H9 (cell line): Measurements from ENCODE around the gene HTRA1. TPM values are rescaled to one million over a fixed set of nuclear protein-coding genes. Genes with fewer than 3 reads are reported as not detected.

ENCODE experiments used
- DNase-seq: peaks from one replicate; pipeline ENCODE4 v3.0.0-alpha.2; 2017
- H2AFZ ChIP-seq: one replicate; pipeline ENCODE4 v1.6.1; 2013; ENCODE audit warnings: mild to moderate bottlenecking, low read length, control low read depth, moderate library complexity
- H2AK5ac ChIP-seq: 2 replicates; pipeline ENCODE4 v1.6.1; 2013; ENCODE audit warnings: low read length, control low read depth, mixed read lengths; ENCODE audit not compliant: insufficient read length
- H2BK120ac ChIP-seq: one replicate; pipeline ENCODE4 v1.6.1; 2013; ENCODE audit warnings: low read depth, mild to moderate bottlenecking, low read length, control low read depth, inconsistent platforms; ENCODE audit not compliant: poor library complexity, severe bottlenecking
- H2BK12ac ChIP-seq: 2 replicates; pipeline ENCODE4 v1.6.1; 2013; ENCODE audit warnings: low read length, control low read depth, mixed read lengths, low read depth; ENCODE audit not compliant: insufficient read length
- H2BK15ac ChIP-seq: 2 replicates; pipeline ENCODE4 v1.6.1; 2013; ENCODE audit warnings: low read depth, low read length, control low read depth
- H2BK20ac ChIP-seq: one replicate; pipeline ENCODE4 v1.6.1; 2013; ENCODE audit warnings: low read depth, mild to moderate bottlenecking, low read length, control low read depth, inconsistent platforms; ENCODE audit not compliant: poor library complexity, severe bottlenecking
- H2BK5ac ChIP-seq: 2 replicates; pipeline ENCODE4 v1.6.1; 2013; ENCODE audit warnings: low read length, control low read depth, mixed read lengths; ENCODE audit not compliant: insufficient read length
- H3K14ac ChIP-seq: 2 replicates; pipeline ENCODE4 v1.6.1; 2013; ENCODE audit warnings: low read length, control low read depth; ENCODE audit not compliant: insufficient read depth
- H3K18ac ChIP-seq: 2 replicates; pipeline ENCODE4 v1.6.1; 2013; ENCODE audit warnings: low read depth, mild to moderate bottlenecking, mixed read lengths, low read length, control low read depth; ENCODE audit not compliant: insufficient read length
- H3K23ac ChIP-seq: 2 replicates; pipeline ENCODE4 v1.6.1; 2013; ENCODE audit warnings: low read length, control low read depth, mixed read lengths, low read depth; ENCODE audit not compliant: insufficient read length
- H3K23me2 ChIP-seq: 2 replicates; pipeline ENCODE4 v1.6.1; 2013; ENCODE audit warnings: low read depth, mild to moderate bottlenecking, mixed read lengths, low read length, control low read depth; ENCODE audit not compliant: insufficient read length, poor library complexity, severe bottlenecking
- H3K27ac ChIP-seq: 2 replicates; pipeline ENCODE4 v1.5.1; 2013; ENCODE audit warnings: low read length, control low read depth, mixed read lengths, low read depth; ENCODE audit not compliant: insufficient read length
- H3K27me3 ChIP-seq: 2 replicates; pipeline ENCODE4 v1.6.1; 2013; ENCODE audit warnings: low read length, control low read depth, inconsistent platforms; ENCODE audit not compliant: insufficient read depth
- H3K4ac ChIP-seq: 2 replicates; pipeline ENCODE4 v1.6.1; 2013; ENCODE audit warnings: low read depth, mild to moderate bottlenecking, control low read depth, inconsistent platforms, low read length, moderate library complexity
- H3K4me1 ChIP-seq: 2 replicates; pipeline ENCODE4 v1.6.1; 2013; ENCODE audit warnings: low read length, control low read depth, inconsistent platforms; ENCODE audit not compliant: insufficient read depth
- H3K4me2 ChIP-seq: 2 replicates; pipeline ENCODE4 v1.6.1; 2013; ENCODE audit warnings: low read length, control low read depth, mixed read lengths; ENCODE audit not compliant: insufficient read length, insufficient read depth
- H3K56ac ChIP-seq: 2 replicates; pipeline ENCODE4 v1.6.1; 2013; ENCODE audit warnings: low read depth, mild to moderate bottlenecking, mixed read lengths, low read length, control low read depth; ENCODE audit not compliant: insufficient read length
- H3K79me1 ChIP-seq: 2 replicates; pipeline ENCODE4 v1.6.1; 2013; ENCODE audit warnings: low read depth, mild to moderate bottlenecking, moderate library complexity, low read length, control low read depth, inconsistent platforms; ENCODE audit not compliant: insufficient read depth, poor library complexity, severe bottlenecking
- H3K79me2 ChIP-seq: 2 replicates; pipeline ENCODE4 v1.6.1; 2013; ENCODE audit warnings: low read length, control low read depth, inconsistent platforms; ENCODE audit not compliant: insufficient read depth
- H3K9ac ChIP-seq: 2 replicates; pipeline ENCODE4 v1.6.1; 2013; ENCODE audit warnings: low read length, control low read depth, mixed read lengths; ENCODE audit not compliant: insufficient read length; ENCODE audit errors: extremely low read depth
- H3K9me3 ChIP-seq: one replicate; pipeline ENCODE4 v1.6.1; 2013; ENCODE audit warnings: low read depth, low read length, inconsistent platforms; ENCODE audit not compliant: control insufficient read depth
- H3T11ph ChIP-seq: one replicate; pipeline ENCODE4 v1.6.1; 2013; ENCODE audit warnings: mild to moderate bottlenecking, low read length, control low read depth, inconsistent platforms
- H4K20me1 ChIP-seq: one replicate; pipeline ENCODE4 v1.6.1; 2013; ENCODE audit not compliant: control insufficient read depth, insufficient read length, insufficient read depth
- H4K5ac ChIP-seq: 2 replicates; pipeline ENCODE4 v1.6.1; 2013; ENCODE audit warnings: low read depth, mild to moderate bottlenecking, mixed read lengths, low read length, control low read depth; ENCODE audit not compliant: insufficient read length
- H4K8ac ChIP-seq: replicated peaks from 2 replicates; pipeline ENCODE4 v1.6.1; 2013; ENCODE audit warnings: low read length, control low read depth, mixed read lengths, low read depth; ENCODE audit not compliant: insufficient read length
- H4K91ac ChIP-seq: 2 replicates; pipeline ENCODE4 v1.6.1; 2013; ENCODE audit warnings: low read depth, mild to moderate bottlenecking, moderate library complexity, mixed read lengths, low read length, control low read depth; ENCODE audit not compliant: insufficient read length
- H3K27ac Mint-ChIP-seq, 3 experiments: 2 replicates in 2 of 3; 3 replicates in 1 of 3; pipeline ENCODE4 v1.8.0; 2020 to 2021; ENCODE audit warnings: mixed read lengths in 3 of 3, mild to moderate bottlenecking in 1 of 3, moderate library complexity in 1 of 3
- H3K27me3 Mint-ChIP-seq: 2 replicates; pipeline ENCODE4 v1.8.0; 2021; ENCODE audit warnings: low read depth, mild to moderate bottlenecking, moderate library complexity, mixed read lengths
- H3K36me3 Mint-ChIP-seq, 3 experiments: 2 replicates in 2 of 3; 3 replicates in 1 of 3; pipeline ENCODE4 v1.8.0; 2020 to 2021; ENCODE audit warnings: low read depth in 3 of 3, mixed read lengths in 3 of 3; ENCODE audit not compliant: insufficient read depth in 1 of 3
- H3K4me1 Mint-ChIP-seq, 2 experiments: 2 replicates each; pipeline ENCODE4 v1.8.0; 2020; ENCODE audit warnings: mixed read lengths in 2 of 2
- H3K4me3 Mint-ChIP-seq, 2 experiments: 2 replicates in 1 of 2; 3 replicates in 1 of 2; pipeline ENCODE4 v1.8.0; 2020 to 2021; ENCODE audit warnings: mild to moderate bottlenecking in 2 of 2, mixed read lengths in 2 of 2, moderate library complexity in 1 of 2
- H3K9me3 Mint-ChIP-seq, 2 experiments: 2 replicates in 1 of 2; 3 replicates in 1 of 2; pipeline ENCODE4 v1.8.0; 2020; ENCODE audit warnings: mild to moderate bottlenecking in 2 of 2, mixed read lengths in 2 of 2, moderate library complexity in 1 of 2
- WGBS: extraction: QIAGEN DNeasy Blood & Tissue Kit; methylation state at CpG from one replicate; pipeline ENCODE4 v1.1.7; 2013; ENCODE audit warnings: missing lambda C conversion rate, low lambda C conversion rate, mixed read lengths; ENCODE audit not compliant: insufficient read length; ENCODE audit errors: extremely low coverage; 5-methylcytosine and 5-hydroxymethylcytosine counted together
- total RNA-seq: library from RNA; stranded (reverse); gene quantifications from 2 replicates; pipeline ENCODE4 v1.2.1, GENCODE V29; 2021
- TF ChIP-seq, protein P1 (sequence below): fragments of 200-600 bp; sonication (generic); conservative IDR thresholded peaks from 3 replicates; pipeline ENCODE4 v1.8.0; 2021; ENCODE audit warnings: antibody characterized with exemption, mild to moderate bottlenecking

HTRA1 gene
- total RNA-seq, 1 experiment from 2014 or later: 11.1 TPM

- H3K4me2 ChIP-seq: no peak overlapping the region
- H2AFZ ChIP-seq: no peak overlapping the region
- Mint-ChIP-seq H3K4me1 (peaks cover 31 to 33% of the 10 kb centered on the region in 2 experiments), H3K4me3 (no peak overlapping the region), H3K27ac (no peak overlapping the region), H3K27me3 (peaks cover 26% of the 10 kb centered on the region), H3K36me3 (no peaks in the 10 kb centered on the region; a peak in 1 of 7 replicates), H3K9me3 (no peaks in the 10 kb centered on the region)
- H3K79me1 ChIP-seq: no peaks in the 10 kb centered on the region
- TF ChIP-seq, protein P1, sequence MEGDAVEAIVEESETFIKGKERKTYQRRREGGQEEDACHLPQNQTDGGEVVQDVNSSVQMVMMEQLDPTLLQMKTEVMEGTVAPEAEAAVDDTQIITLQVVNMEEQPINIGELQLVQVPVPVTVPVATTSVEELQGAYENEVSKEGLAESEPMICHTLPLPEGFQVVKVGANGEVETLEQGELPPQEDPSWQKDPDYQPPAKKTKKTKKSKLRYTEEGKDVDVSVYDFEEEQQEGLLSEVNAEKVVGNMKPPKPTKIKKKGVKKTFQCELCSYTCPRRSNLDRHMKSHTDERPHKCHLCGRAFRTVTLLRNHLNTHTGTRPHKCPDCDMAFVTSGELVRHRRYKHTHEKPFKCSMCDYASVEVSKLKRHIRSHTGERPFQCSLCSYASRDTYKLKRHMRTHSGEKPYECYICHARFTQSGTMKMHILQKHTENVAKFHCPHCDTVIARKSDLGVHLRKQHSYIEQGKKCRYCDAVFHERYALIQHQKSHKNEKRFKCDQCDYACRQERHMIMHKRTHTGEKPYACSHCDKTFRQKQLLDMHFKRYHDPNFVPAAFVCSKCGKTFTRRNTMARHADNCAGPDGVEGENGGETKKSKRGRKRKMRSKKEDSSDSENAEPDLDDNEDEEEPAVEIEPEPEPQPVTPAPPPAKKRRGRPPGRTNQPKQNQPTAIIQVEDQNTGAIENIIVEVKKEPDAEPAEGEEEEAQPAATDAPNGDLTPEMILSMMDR: no peak
- WGBS: no CpG with 5 or more reads among the region's 2 CpGs
- H3K4ac ChIP-seq: no peak overlapping the region
- no peak overlapping the region for H2BK5ac ChIP-seq
- no peaks in the 10 kb centered on the region for H3K4me1 ChIP-seq
- no peak overlapping the region for H4K5ac ChIP-seq
- H3K27ac ChIP-seq: no peak overlapping the region
- no peaks in the 10 kb centered on the region for H3K27me3 ChIP-seq
- H3K9ac ChIP-seq: no peak overlapping the region
- no peak overlapping the region for H3K18ac ChIP-seq
- no peak overlapping the region for H3K23ac ChIP-seq
- no peaks in the 10 kb centered on the region for H3K9me3 ChIP-seq
- no peak overlapping the region for H2BK15ac ChIP-seq
- no peak overlapping the region for H2BK120ac ChIP-seq
- no peak overlapping the region for H2BK20ac ChIP-seq
- no peaks in the 10 kb centered on the region for H4K20me1 ChIP-seq
- no peaks in the 10 kb centered on the region for H3K23me2 ChIP-seq
- H2BK12ac ChIP-seq: no peak overlapping the region
- DNase-seq: no peak
- H3K56ac ChIP-seq: no peak overlapping the region
- H3K14ac ChIP-seq: no peak overlapping the region
- H4K8ac ChIP-seq: no peak overlapping the region
- H3T11ph ChIP-seq: no peak overlapping the region
- no peak overlapping the region for H4K91ac ChIP-seq
- H2AK5ac ChIP-seq: no peak overlapping the region
- H3K79me2 ChIP-seq: no peaks in the 10 kb centered on the region
Observed at GRCh38 chr10:122559228-122559627, 97.9 kb downstream of the HTRA1 start.
